GM21381 (cell line): ENCODE results near the gene TCAP.

Experiments
- ATAC-seq: cut with Tn5 transposase; IDR thresholded peaks from one replicate; pipeline ENCODE4 v1.9.1; 2021; ENCODE audit warnings: mild to moderate bottlenecking, moderate library complexity; ENCODE audit not compliant: unreplicated experiment

Gene TCAP

GRCh38 chr17:39666231-39666600 is 1.1 kb downstream of the TCAP start:
- no peak for ATAC-seq

GRCh38 chr17:39666601-39667261 is 1.6 kb downstream of the TCAP start:
- ATAC-seq = no peak

- ATAC-seq = no peak
Measured at GRCh38 chr17:39667262-39667944, 2.3 kb downstream of the TCAP start.

GRCh38 chr17:39667945-39668924 is 3.1 kb downstream of the TCAP start, which contains the start of gene PNMT:
TSS of gene PNMT (plus strand) at chr17:39668453. CDS start at chr17:39668476, 23 bp downstream.
- no peak for ATAC-seq

- no peak for ATAC-seq
Measured at GRCh38 chr17:39669897-39670735, 5.0 kb downstream of the TCAP start.

GRCh38 chr17:39670746-39671145 is 5.6 kb downstream of the TCAP start:
- ATAC-seq = no peak

- ATAC-seq = no peak
Measured at GRCh38 chr17:39671651-39672521, 6.7 kb downstream of the TCAP start.

GRCh38 chr17:39672522-39673334 is 7.6 kb downstream of the TCAP start:
- no peak for ATAC-seq

GRCh38 chr17:39673335-39674081 is 8.4 kb downstream of the TCAP start:
- ATAC-seq = no peak

- ATAC-seq = no peak
Measured at GRCh38 chr17:39674179-39674578, 9.0 kb downstream of the TCAP start.

GRCh38 chr17:39674702-39675389 is 9.7 kb downstream of the TCAP start:
- no peak for ATAC-seq

GRCh38 chr17:39675390-39676082 is 10.4 kb downstream of the TCAP start:
- ATAC-seq = no peak

GRCh38 chr17:39676198-39676819 is 11.2 kb downstream of the TCAP start:
- peak; percentile 45 for ATAC-seq

- no peak for ATAC-seq
Measured at GRCh38 chr17:39677072-39677471, 11.9 kb downstream of the TCAP start.

- no peak for ATAC-seq
Measured at GRCh38 chr17:39677542-39678339, 12.6 kb downstream of the TCAP start.
